Measurements from ENCODE around the gene KIF26B.

KIF26B gene

GRCh38 chr1:245580651-245581050 is 425.9 kb downstream of the KIF26B start:
- H3K9me3 ChIP-seq (ENCODE audit: insufficient read depth, low read depth, low read length), result no peaks in the 10 kb centered on the region
- no peaks in the 10 kb centered on the region for H3K36me3 ChIP-seq (ENCODE audit: insufficient read depth, low read length)
- H3K4me1 ChIP-seq (ENCODE audit: insufficient read depth, low read length, poor library complexity, severe bottlenecking), result peaks cover 19% of the 10 kb centered on the region
- no peak overlapping the region for H2AFZ ChIP-seq (ENCODE audit: low read length)
- no peak overlapping the region for H3K4me2 ChIP-seq (ENCODE audit: low read depth, low read length, poor library complexity, severe bottlenecking)
- no peak overlapping the region for H3K9ac ChIP-seq (ENCODE audit: low read depth, low read length, poor library complexity, severe bottlenecking)
- no peaks in the 10 kb centered on the region for H3K27me3 ChIP-seq (ENCODE audit: insufficient read depth, low read length, poor library complexity, severe bottlenecking)
- H4K20me1 ChIP-seq (ENCODE audit: insufficient read depth, low read length, poor library complexity, severe bottlenecking), result no peaks in the 10 kb centered on the region
- H3K79me2 ChIP-seq (ENCODE audit: insufficient read depth, low read length), result no peaks in the 10 kb centered on the region
- H3F3A ChIP-seq (ENCODE audit: low read depth), result no peaks in the 10 kb centered on the region
- no peaks in the 10 kb centered on the region for H3K9me2 ChIP-seq (replicated peaks; ENCODE audit: low read depth, low read length)
- H3K4me3 ChIP-seq (ENCODE audit: low read length, poor library complexity, severe bottlenecking), result no peak overlapping the region
- TF ChIP-seq EZH2phosphoT487 (IDR thresholded peaks at IDR 0.05; ENCODE audit: borderline replicate concordance), result no peak
- TF ChIP-seq CTCF (conservative IDR thresholded peaks at IDR 0.05; ENCODE audit: low read length), result no peak

- no peaks in the 10 kb centered on the region for H3K9me3 ChIP-seq (ENCODE audit: insufficient read depth, low read depth, low read length)
Measured at GRCh38 chr1:245582026-245582425, 427.2 kb downstream of the KIF26B start.

GRCh38 chr1:245583081-245583480 is 428.3 kb downstream of the KIF26B start:
- H3K27me3 ChIP-seq (ENCODE audit: insufficient read depth, low read length, poor library complexity, severe bottlenecking), result no peaks in the 10 kb centered on the region
- H3K4me2 ChIP-seq (ENCODE audit: low read depth, low read length, poor library complexity, severe bottlenecking), result no peak overlapping the region
- no peaks in the 10 kb centered on the region for H3K9me2 ChIP-seq (replicated peaks; ENCODE audit: low read depth, low read length)
- no peak overlapping the region for H2AFZ ChIP-seq (ENCODE audit: low read length)
- H3K9ac ChIP-seq (ENCODE audit: low read depth, low read length, poor library complexity, severe bottlenecking), result no peak overlapping the region
- no peaks in the 10 kb centered on the region for H3K9me3 ChIP-seq (ENCODE audit: insufficient read depth, low read depth, low read length)
- peaks cover 19% of the 10 kb centered on the region for H3K4me1 ChIP-seq (ENCODE audit: insufficient read depth, low read length, poor library complexity, severe bottlenecking)
- H3K4me3 ChIP-seq (ENCODE audit: low read length, poor library complexity, severe bottlenecking), result no peak overlapping the region
- no peaks in the 10 kb centered on the region for H3K79me2 ChIP-seq (ENCODE audit: insufficient read depth, low read length)
- H3K36me3 ChIP-seq (ENCODE audit: insufficient read depth, low read length), result no peaks in the 10 kb centered on the region
- H3F3A ChIP-seq (ENCODE audit: low read depth), result no peaks in the 10 kb centered on the region
- no peaks in the 10 kb centered on the region for H4K20me1 ChIP-seq (ENCODE audit: insufficient read depth, low read length, poor library complexity, severe bottlenecking)
- no peak for TF ChIP-seq EZH2phosphoT487 (IDR thresholded peaks at IDR 0.05; ENCODE audit: borderline replicate concordance)
- TF ChIP-seq CTCF (conservative IDR thresholded peaks at IDR 0.05; ENCODE audit: low read length), result no peak

More at GRCh38 chr1:245582026-245582425, 427.2 kb downstream of the KIF26B start:
- Histone ChIP-seq H3K4me1 (ENCODE audit: insufficient read depth, low read length, poor library complexity, severe bottlenecking) (peaks cover 19% of the 10 kb centered on the region), H3K9ac (ENCODE audit: low read depth, low read length, poor library complexity, severe bottlenecking) (no peak overlapping the region), H3K36me3 (ENCODE audit: insufficient read depth, low read length) (no peaks in the 10 kb centered on the region), H3F3A (ENCODE audit: low read depth) (no peaks in the 10 kb centered on the region), H3K27me3 (ENCODE audit: insufficient read depth, low read length, poor library complexity, severe bottlenecking) (no peaks in the 10 kb centered on the region), H4K20me1 (ENCODE audit: insufficient read depth, low read length, poor library complexity, severe bottlenecking) (no peaks in the 10 kb centered on the region), H2AFZ (ENCODE audit: low read length) (no peak overlapping the region), H3K4me2 (ENCODE audit: low read depth, low read length, poor library complexity, severe bottlenecking) (no peak overlapping the region), H3K4me3 (ENCODE audit: low read length, poor library complexity, severe bottlenecking) (no peak overlapping the region), H3K79me2 (ENCODE audit: insufficient read depth, low read length) (no peaks in the 10 kb centered on the region), H3K9me2 (replicated peaks; ENCODE audit: low read depth, low read length) (no peaks in the 10 kb centered on the region)
- TF ChIP-seq EZH2phosphoT487 (IDR thresholded peaks at IDR 0.05; ENCODE audit: borderline replicate concordance) (no peak), CTCF (conservative IDR thresholded peaks at IDR 0.05; ENCODE audit: low read length) (no peak)

Data from Loucy (cell line).